GM21367 (cell line): ENCODE results near the gene GJA1.
"Not testable (repeated sequence)": the region's sequence is repeated elsewhere in the genome, so short reads cannot be mapped to it uniquely, and the experiment has no call there.

ENCODE experiments used
- ATAC-seq: cut with Tn5 transposase; IDR thresholded peaks from one replicate; pipeline ENCODE4 v1.9.1; 2021; ENCODE audit not compliant: unreplicated experiment

The GJA1 gene

DNA sequence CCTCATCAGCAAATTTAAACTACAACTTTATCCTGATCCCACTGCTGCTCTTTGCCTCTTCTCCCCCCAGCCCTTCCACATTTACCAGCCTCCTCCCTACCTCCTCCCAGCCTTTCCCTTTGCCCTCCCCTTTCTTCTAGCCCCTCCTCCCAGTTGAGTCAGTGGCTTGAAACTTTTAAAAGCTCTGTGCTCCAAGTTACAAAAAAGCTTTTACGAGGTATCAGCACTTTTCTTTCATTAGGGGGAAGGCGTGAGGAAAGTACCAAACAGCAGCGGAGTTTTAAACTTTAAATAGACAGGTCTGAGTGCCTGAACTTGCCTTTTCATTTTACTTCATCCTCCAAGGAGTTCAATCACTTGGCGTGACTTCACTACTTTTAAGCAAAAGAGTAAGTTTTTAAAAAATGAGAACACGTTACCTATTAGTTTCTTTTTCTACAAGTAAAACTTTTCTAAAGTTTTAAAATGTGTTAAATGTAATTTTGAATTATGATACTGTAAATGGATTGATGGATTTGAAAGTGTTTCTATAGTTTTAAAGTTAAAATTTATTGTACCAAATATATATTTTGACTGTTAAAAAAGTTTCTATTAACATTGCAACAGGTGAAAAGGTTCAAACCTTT lies at the start of gene GJA1:
TSS of gene GJA1 (plus strand) at position 203 of the 626 bp plus-strand sequence. CDS start 11,202 bp downstream, outside the sequence.
- no peak for ATAC-seq

DNA sequence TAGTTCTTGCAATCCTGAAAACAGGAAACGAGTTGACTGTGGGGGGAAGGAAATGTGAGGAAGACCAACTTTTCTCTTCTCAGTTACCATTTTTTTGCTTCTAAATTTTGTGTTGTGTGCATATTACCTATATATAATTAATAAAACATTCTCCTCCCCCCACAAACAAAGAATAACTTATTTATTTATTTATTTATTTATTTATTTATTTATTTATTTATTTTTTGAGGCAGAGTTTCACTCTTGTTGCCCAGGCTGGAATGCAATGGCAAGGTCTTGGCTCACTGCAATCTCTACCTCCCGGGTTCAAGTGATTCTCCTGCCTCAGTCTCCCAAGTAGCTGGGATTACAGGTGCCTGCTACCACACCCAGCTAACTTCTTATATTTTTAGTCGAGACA lies 48.9 kb upstream of the GJA1 start:
- not testable (repeated sequence) for ATAC-seq

DNA sequence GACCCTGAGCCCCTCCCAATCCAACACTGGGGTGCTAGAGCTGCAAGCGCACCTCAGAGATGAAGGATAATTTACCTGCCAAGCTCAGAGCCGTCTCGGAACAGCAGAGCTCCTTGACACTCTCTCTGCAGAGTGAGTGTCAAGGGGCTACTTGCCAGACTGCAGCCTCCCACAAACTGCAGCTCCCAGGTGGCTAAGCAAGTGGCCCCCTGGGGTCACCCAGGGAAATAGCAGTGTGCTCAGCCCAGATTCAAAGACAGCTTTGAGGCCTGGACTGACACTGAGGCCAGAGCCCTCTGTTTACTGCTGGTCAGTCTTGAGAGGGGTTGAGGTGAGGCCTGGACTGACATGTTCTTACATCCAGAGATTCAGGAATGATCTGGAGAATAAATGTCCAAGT lies 46.0 kb upstream of the GJA1 start:
- no peak for ATAC-seq

DNA sequence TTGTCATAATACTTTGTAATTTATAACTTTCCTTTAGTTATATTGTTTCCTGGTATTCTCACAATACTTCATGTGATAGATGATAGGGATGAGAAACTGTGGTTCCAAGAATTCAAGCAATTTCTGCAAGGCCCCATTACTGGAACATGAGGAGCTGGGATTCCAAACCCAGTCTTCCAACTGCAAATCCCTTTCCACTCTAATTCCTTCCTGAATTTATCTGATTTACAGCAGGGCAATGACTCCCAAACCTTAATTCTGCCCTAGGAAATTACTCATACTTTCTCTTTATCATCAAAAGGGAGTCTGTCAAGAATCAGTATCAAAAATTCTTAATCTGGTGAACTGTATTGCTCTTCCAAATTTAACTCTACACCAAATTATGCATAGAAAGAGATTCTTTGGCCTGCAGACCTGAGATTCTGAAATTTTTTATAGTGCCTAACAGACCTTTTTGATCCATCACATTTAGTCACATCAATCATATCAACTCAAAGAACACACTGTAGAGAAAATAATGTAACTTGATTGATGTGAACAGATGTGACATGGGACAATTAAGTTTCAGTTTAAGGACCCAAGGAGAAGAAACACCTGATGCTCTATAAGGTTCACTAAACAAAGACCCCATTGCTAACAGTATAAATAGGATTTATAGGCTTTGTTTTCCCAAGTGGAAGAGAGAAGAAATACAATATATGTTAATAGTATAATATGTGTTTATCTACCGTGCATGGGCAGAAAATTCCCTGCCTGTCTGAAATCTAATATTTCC lies 41.5 kb upstream of the GJA1 start:
- no peak for ATAC-seq

DNA sequence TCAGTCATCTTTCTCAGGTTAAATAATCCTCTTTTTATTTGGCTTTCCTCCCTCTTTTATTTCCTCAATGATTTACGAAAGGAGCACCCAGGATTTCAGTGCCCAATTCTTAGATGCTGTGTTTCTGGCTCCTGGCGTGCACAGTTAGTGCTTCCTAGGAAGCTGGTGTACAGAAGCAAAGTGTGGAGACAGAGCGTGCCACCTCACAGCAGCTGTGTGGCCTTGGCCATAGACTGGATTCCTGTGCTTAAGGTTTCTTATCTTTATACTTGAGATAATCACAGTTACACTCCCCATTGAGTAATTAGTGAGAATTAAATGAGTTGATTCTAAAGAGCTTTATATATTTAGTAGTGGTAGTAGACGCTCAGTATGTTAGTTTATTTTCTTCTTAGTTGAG lies 39.7 kb upstream of the GJA1 start:
- ATAC-seq, result no peak

- ATAC-seq, result not testable (repeated sequence)
Measured at GRCh38 chr6:121397188-121397587, 38.3 kb upstream of the GJA1 start.

DNA sequence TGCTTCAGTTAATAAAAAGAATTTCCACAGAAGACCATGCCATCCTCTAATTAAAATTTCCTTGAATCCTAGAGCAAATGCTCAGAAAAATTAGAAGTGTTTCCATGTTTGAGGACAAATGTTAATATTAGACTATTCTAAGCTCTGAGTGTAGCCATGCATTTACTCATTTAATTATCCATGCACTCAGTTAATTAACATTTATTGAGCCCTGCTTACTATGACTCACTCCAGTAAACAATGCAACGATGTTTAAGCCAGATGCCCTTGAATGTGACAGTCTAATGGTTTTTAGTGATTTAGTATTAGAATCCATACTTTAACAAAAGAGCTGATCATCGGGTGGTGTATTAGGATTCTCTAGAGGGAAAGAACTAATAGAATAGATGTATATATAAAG lies 37.3 kb upstream of the GJA1 start:
- ATAC-seq, result no peak

DNA sequence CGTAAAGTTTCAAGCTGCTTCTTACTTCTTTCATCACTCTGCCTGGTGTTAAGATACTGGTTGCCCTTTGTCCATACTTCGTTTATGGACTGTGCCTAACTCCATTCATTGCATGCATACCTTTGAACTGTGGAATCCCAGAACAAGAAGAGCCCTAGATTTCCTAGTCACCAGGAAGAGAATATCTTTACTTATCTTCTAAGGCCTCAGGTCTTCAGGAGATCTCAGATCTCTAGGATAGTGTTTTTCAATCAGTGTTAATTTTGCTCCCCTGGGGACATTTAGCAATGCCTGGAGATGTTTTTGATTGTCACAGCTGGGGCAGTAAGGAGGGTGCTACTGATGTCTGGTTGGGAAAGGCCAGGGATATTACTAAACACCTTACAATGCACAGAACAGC lies 35.5 kb upstream of the GJA1 start:
- no peak for ATAC-seq

DNA sequence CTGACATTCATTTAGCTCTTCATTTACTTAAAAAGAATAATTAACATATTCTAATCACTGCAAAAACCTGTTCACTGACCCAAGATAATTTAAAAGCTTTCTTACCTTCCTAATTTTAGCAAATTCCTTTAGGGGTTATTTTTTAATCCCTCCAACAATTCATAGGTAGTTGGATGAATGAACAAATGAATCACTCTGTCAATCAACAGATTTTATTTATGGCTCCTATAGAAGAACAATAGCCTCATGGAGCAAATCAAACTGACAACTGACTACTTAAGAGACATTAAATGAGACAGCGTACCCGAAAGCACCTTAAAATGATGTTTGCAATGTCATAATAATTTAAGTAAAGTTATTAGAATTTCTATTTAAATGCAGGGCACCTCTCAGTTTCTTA lies 31.5 kb upstream of the GJA1 start:
- no peak for ATAC-seq

DNA sequence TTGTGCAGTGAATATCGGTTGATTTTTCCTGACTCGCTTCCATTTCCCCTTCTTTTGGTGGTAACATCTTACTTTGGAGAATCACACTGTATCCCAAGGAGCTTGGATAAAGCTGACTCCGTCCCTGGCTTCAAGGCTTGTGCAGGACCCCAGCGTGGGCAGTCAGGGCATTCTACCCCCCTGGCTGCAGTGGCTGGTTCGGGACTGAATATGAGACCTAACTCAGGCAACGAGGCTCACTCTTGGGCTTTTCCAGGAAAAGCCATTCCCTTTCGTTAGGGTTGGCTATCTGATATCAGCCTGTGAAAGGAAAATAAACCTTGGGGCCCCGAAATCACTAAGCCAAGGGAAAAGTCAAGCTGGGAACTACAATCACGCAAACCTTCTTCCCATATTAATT lies 30.1 kb upstream of the GJA1 start:
- no peak for ATAC-seq

GRCh38 chr6:121408321-121408720 lies 27.1 kb upstream of the GJA1 start:
- no peak for ATAC-seq

GRCh38 chr6:121413879-121414278 lies 21.6 kb upstream of the GJA1 start:
- no peak for ATAC-seq

DNA sequence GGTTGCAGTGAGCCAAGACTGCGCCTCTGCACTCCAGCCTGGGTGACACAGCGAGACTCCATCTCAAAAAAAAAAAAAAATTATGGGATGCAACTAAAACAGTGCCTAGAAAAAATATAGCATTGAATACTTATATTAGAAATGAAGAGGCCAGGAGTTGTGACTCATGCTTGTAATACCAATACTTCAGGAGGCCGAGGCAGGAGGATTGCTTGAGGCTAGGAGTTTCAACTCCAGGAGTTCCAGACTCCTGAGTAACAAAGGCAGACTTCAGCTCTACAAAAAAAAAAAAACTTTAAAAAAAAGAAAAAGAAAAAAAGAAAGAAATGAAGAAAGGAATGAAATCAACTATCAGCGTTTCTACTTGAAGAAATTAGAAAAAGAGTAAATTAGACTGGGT lies 17.1 kb upstream of the GJA1 start:
- ATAC-seq, result no peak

DNA sequence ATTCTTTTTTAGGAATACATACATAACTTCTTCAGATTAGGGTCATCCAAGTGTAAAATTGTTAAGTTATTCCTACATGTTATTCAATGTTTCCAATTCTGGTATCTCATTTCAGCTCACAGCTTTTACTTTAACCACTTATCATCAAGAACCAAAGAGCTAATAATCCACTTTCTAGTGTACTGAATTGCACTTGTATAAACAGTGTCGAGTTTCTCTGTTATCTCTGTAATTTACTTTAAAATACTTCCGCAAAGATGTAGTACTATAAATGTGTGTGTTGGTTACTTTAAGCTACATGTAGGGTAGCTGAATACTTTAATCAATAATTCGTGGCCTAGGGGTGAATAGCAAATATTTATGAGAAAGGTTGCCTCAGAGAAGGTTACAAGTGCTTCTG lies 8.8 kb upstream of the GJA1 start:
- ATAC-seq, result no peak

GRCh38 chr6:121428872-121429756 lies 6.3 kb upstream of the GJA1 start:
- ATAC-seq, result no peak

- ATAC-seq, result no peak
Measured at GRCh38 chr6:121430514-121431460, 4.7 kb upstream of the GJA1 start.

- ATAC-seq, result not testable (repeated sequence)
Measured at GRCh38 chr6:121431776-121432175, 3.7 kb upstream of the GJA1 start.

- ATAC-seq, result no peak
Measured at GRCh38 chr6:121434037-121434770, 1.2 kb upstream of the GJA1 start.

- ATAC-seq, result no peak
Measured at GRCh38 chr6:121436274-121436857, 920 bp downstream of the GJA1 start.
